HG02970 (cell line): ENCODE measurements around the gene RPP25L.
A peak's percentile ranks its signal among the peaks of the same experiment; 100 is the strongest.

Source experiments
- ATAC-seq: cut with Tn5 transposase; IDR thresholded peaks from one replicate; pipeline ENCODE4 v1.9.1; 2021; ENCODE audit warnings: mild to moderate bottlenecking, moderate library complexity, moderate number of reproducible peaks; ENCODE audit not compliant: unreplicated experiment, low FRiP score

Gene RPP25L

DNA sequence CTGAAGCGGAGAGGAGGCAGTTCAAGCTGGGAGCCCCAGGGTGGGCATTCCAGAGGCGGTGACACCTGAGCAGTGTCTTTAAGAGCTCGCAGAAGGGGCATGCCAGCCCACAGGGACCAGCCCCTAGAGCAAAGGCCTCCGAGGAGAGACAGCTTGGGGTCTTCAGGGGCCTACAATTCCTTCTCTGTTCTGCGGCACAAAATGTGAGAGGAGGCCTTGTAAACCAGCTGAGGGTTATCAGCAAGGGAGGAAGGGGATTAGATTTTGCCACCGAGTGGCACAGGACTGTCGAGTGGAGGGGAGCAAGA, 26.2 kb upstream of the RPP25L start:
- no peak for ATAC-seq

DNA sequence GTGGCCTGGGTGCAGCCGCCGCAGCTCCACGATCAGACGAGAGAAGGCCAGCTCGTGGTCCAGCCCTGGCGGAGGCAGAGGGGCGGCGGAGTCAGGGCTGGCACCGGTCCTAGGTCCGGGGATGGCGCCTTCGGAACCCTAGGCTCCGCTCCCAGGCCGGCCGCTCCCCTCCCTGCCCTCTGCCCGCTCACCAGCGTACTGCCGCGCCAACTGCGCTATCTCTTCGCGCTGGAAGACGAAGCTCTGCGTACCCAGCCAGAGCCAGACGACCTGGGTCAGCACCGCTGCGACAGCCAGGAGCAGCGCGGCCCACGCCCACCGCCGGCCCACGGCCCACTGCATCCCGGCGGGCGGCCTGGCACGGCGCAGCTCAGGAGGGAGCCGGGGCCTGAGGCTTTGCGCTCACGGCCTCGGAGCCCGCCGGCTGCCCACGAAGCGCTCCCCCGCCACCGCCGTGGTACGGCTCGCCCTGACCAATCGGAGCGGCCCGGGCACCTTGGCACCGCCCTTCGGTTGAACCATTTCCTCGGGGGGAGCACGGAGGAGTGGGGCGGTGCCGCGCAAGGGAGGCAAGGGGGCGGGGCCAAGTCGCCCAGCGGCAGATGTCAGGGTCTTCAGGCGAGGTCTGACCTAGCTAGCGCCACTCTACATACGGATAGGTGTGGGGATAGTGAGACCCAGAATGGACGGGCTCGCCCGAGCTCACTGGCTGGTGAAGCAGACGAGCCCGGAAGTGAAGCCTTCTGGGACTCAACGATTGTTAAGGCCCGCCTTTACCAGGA, 25.6 kb upstream of the RPP25L start, which contains the start of gene SIGMAR1:
SIGMAR1 (minus strand) TSS at position 432 of the 782 bp plus-strand sequence; CDS start at position 342, 90 bp downstream.
- no peak for ATAC-seq

DNA sequence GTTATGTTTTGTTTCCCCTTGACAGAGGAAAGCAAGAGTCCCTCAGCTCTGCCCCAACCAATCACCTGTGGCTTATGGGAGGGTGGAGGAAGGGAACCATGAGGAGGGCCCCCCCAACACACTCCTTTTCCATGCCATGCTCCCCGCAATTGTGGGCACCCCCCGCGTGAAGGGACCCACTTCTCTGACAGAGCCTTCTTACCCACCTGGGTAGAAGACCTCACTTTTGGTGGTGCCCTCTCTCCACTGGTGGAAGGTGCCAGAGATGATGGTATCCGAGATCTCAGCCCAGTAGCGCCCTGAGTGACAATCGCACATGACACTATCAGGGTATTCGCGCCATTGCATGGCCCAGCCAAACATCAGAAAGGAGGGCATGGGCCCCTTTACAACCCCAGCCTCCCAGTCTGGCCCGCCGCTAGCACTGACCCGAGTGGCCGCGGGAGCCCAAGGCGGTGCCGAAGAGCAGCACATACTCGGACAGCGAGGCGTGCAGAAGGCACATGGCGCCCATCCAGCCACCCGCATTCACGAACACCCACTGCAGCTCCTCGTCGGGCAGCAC, 25.0 kb upstream of the RPP25L start:
- ATAC-seq = no peak

DNA sequence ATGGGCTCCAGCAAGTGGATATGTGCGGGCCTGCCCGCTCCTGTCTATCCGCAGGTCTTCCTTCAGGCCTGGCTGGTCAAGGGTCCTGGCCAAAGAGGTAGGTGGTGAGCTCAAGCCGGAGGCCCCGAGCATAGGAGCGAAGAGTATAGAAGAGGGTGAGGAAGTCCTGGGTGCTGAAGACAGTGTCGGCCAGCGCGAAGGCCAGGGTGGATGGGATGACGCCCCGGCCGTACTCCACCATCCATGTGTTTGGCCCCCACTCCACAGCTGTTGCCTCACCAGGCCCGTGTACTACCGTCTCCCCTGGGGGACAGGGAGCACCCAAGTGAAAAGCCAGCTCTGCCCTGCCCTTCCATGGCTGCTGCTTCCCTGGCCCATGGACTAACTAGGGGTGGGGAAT, 23.7 kb upstream of the RPP25L start:
- no peak for ATAC-seq

DNA sequence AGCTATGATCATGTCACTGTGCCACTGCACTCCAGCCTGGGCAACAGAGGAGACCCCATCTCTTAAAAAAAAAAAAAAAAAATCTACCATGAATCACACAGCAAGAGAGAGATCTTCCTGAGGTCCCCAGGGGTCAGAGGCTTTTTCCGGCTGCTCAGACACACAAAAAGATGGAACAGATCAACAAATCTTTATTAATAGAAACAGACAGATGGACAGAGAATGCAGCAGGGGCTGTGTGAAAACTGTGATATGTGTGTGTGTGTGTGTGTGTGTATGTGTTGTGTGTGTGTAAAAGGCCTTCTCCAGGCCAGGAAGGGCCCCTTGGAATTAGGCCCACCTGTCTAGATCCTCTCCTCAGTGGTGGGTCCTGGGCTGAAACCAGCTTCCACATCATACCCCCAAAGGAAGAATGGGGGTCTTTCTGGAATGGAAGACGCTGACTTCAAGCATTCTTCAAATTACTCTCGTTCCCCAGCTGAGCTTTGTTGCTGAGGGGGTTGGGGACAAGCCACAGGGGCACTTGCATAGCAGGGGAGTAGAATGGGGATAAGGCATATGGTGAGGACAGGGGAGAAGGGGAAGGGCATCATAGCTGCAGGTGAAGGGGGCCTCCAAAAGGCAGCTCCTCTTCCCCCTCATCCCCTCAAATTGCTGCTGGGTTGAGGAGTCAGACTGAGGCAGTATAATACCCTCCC, 22.8 kb upstream of the RPP25L start:
- no peak for ATAC-seq

DNA sequence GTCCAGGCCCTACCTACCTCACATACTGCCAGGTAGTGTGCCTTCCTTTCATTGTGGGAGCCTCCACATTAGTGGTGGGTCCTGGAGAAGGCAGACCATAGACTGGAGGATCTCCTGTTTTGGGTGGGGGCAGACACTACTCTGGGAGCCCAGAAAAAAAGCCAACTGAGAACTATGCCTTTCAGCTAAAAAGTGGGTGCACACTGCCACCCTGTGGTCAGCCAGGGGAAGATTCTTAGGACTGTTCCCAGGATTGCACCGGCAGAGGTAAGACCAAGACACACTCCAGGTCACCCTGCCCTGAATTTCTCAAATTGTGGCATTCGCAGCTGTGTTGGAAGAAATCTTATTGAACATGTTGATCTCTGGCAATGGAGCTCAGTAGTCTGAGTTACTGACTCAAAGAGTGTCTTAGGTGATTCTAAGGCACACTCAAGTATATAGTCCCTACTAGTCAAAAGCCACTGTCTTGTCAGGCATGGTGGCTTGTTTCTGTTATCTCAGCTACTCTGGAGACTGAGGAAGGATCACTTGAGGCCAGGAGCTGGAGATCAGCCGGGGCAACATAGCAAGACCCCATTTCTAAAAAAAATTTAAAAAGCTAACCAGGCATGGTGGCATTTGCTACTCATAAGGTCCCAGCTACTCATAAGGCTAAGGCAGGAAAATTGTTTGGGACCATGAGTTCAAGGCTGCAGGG, 22.1 kb upstream of the RPP25L start:
- ATAC-seq = no peak

DNA sequence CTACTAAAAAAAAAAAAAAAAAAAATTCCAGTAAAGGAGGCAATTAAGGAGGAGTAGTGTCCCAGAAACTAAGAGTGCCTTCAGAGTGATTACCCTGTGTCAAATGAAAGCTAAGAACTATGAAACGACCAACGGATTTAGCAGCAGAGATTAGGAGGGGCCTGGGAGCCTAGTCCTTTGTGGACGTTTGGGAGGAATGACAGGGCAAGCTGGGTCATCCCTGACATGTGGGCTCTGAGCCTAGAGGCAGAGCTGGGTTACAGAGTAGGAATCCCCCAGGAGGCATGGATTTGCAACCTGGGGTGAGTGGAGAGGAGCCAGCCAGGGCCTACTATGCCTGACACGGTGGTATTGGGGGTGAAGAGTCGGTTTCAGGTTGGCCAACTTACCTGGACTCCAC, 21.3 kb upstream of the RPP25L start:
- no peak for ATAC-seq

DNA sequence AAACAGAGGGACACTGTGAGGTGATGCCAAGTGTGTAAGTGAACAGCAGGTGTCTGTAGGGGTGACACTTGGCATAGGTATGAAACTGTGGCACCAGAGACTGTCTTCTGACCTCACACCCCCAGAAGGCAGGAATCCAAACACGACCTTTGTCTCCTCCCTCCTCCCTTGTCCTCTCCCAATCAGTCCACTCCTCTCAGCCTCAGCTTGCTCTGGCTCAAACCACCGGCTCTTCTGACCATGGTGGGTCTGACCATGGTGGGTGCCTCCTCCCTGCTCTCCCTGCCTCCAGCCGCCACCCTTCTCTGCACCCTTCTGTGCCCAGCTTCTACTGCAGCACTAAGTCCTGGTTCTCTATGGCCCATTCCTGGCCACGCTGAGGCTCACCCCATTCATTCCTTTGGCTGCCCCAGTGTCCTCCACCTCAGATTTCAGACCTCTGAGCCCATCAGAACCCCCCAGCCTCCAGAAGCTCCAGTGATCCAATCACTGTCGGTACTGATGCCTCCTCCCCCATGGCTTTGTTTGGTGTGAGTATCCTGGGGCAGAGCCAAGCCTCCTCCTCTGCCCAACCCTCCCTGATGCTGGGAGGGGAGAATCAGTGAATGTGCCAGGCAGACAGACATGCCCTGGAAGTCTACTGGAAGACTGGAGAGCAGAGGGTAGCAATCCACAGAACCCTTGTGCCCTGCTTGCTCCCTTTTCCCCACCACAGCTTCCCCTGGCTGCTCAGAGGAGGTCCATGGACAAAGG, 18.7 kb upstream of the RPP25L start:
- no peak for ATAC-seq

DNA sequence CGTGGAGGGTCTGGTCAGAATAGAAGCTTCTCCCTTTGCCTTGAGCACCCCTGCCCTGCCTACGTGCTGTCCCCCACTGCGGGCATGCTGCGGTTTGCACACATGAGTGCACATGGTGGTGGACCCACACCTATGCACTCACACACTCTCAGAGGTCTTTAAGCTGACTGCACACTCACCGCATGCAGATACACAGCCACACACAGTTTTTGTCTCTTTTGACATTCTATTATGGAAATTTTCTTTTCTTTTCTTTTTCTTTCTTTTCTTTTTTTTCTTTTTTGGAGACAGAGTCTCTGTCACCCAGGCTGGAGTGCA, 17.6 kb upstream of the RPP25L start:
- ATAC-seq = no peak

DNA sequence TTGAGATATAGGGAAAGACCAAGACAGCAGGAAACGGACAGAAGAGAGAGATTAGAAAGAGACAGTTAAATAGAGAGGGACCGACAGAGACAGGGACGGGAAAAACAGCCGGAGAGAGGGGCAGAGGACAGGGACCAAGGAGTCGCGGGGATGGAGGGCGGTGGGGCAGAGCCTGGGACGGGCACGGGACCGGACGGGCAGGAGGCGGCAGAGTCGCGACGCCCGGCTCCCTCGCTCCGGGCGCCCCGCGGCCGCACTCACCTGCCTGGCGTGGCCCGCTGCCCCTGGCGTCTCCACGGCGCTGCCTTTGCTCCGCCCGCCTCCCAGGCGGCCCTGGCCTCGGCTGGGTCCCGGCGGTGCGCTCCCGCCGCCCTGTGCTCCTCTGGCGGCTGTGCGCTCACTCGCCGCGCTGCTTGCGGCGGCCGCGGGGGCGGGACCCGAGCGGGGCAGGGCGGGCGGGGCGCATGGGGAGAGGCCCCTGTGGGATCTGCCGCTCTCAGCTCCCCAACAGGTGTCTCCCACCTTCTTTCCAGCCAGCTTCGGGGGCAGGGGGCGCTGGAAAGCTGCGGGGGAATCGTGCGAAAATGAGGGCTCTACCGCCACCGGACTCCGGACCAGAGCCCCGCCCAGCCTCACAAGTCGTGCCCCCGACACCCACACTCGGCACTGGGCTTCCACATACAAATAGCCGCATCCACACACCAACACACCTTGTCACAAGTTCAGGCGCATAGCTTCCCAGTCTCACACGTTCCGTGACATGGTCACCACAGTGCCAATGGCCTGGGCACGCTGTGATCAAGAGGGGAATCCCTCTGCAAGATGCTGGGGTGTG, 17.0 kb upstream of the RPP25L start, which contains the start of gene ARID3C:
ARID3C (minus strand) TSS at position 411 of the 835 bp plus-strand sequence. CDS start 1,052 bp downstream, outside the sequence.
- no peak for ATAC-seq

DNA sequence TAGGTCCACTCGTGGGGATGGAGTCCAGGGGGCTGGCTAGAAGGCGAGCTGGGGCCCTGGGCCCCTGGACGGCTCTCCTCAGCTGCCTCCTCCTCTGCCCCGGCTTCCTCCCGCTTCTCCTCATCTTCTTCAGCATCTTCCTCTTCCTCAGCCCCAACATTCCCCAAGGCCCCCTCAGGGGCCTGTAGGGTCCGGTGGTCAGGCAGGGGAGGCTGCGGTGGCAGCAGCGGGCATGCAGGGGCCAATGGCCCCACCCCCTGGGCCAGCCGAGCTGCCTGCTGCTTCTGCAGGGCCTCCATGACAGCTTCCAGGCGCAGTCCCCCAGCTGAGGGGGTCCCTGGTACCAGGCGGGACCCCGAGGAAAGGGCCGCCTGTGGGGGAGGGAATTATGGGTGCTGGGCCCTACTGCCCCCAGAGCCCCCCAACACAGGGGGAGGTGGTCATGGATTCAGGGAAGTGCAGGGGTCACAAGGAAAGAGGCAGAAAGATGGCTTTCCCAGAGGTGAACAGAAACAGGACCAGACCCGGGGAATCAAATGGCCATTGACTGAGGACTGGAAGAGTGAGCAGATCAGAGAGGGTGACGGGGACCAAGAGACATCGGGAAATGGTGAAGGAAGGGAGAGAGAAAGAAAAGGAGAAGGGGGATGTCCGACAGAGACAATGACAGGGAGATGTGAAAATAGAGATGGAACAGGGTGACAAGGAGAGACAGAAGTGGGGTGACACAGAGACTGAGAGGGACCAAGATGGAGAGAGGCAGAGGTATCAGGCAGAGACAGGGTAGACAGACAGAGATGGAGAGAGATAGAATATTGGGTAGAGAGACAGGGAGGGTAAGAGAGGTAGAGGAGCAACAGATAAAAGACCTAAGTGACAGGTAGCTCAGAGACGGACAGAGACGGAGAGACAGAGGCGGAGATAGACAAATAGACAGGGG, 16.1 kb upstream of the RPP25L start:
- no peak for ATAC-seq

DNA sequence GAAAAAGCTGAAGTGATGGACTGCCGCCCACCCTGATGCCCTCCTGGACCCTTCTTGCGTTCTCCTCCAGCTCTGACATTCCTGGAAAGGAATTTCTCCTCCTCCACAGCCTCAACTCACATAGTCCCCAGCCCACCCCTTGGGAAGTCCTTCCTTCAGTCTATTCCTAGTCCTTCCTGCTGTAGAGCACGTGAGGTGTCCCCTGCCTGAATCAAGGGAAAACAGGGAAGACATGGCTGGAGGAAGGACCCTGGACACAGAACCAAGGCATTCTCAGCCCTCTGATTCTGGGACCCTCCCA, 13.2 kb upstream of the RPP25L start:
- no peak for ATAC-seq

DNA sequence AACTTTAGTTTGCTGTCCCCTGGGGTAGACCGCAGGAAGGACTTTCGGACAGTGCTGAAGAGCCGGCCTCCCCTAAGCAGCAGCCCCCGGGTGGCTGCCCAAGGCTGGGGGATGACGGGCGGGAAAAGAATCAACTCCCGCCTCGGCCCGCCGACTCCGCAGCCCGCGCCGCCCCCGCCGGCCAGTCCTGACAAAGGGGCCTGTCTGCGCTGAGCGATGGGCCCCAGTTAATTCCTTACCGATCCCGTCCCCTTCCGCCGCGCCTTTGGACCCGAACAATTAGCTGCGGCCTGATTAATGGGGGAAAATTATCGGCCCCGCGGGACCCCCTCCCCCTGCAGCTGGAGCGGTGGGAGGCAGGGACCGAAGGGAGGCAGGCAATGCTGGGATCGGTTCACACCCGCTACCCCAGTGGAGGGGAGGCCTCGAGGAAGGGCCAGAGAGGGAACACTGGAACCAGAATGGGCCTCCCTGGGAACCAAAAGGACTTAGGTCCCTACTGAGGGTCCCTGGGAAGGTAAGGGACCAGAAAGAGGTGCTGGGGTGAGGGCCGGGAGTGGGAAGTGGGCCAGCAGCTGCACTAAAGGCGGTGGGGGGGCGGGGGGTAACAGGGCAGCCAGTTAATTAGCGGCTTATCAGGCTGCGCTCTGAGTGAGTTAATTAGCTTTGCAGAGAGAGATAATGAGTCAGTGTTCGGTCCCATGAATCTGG, 12.7 kb upstream of the RPP25L start:
- no peak for ATAC-seq

DNA sequence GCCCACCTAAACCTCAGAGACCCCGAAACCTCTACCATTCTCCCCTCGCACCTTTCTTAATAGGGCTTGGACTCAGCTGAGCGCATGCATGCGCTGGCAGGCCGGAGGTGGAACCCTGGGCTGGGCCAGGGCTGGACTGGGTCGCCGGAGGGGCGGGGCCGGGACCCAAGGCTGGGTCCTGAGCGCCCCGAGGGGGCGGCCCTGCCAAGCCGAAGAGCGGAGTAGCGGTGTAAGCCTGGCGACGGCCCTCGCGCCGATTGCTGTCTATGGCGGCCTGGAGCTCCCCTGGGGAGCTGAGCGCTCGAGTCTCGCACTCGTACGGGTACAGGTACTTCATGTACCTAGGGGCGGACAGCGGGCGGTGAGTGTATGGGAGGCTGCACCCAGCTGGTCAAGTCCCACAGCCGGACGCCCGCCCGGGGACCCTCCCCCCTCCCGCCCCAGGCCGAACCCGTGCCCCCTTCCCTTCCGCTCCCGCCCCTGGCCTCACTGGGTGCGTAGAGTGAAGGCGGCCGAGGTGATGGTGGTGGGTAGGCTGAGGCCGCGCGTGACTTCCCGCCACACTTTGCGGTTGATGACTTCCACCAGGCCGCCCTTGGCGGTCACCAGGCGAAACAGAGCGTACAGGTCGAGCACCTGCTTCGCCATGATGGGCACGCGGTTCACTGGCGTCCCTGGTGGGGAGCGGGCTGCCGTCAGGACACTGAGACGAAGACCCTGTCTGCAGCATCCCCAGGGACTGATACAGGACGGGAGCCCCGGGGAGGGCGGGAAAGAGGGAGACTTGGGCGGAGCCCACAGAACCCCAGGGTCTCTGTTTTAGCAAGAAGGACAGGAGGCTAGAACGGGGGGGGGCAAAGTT, 11.7 kb upstream of the RPP25L start:
- no peak for ATAC-seq

DNA sequence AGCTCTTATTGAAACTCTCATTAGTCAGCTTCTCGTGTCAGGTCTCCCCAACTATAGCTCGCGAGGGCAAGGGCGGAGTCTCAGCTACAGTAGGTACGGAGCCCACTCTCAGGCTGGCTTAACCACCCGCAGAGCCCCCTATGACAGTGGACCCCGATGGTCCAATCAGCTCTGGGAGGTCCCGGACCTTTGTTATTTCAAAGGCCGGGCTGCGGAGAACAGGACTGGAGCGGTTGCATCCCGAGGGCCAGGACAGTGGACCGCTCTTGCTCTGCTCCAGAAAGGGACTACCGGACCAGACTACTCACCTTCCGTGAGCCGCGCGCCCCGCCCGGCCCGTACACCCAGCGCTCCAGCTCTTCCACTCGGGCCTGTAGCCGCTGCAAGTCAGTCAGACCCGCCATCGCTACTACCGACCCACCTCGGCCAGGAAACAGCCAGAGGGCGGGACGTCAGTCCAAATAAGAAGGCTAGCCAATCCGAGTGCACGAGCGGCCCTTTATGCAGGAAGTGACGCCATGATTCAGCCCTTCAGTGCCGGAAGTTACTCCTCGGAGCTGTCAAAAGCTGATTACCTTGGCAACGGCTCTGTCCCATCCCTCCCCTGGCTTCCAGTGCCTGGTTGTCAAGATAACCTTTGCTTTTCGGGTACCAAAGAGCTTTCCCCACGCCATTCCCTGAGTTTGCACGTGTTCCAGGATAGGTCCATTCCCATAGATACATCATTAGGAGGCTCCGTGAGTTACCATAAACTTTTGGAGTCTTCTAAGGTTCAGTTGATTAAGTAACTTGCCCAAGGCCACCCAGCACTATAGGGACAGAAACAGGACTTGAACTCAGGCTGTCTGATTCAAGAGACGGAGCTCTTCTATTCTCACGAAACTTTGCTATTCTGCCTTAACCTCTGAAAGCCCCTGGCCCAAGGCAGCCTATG, 8.4 kb upstream of the RPP25L start, which contains the start of gene DCTN3:
DCTN3 (minus strand) TSS at position 435 of the 934 bp plus-strand sequence; CDS start at position 404, 31 bp downstream.
- ATAC-seq = peak; percentile 85

DNA sequence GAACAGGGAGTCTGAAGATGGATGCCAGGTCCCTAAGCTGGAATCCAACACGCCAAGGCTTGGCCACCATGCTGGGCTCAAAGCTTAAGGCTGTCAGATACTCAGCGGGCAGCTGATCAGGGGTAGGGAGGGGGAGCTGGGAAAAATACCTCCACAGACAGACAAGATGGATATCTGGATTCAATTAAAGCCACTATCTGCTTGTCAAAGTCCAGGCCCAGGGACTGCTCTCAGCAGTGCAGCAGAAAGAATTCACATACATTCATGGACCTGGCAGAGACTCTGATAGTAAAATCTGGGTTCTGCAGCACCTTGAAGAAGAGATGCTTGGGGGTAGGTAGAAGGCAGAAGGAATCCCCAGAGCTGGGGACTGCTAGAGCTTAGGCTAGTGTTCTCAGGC, 3.2 kb upstream of the RPP25L start:
- ATAC-seq = no peak
